GM15510 (cell line): ENCODE measurements around the gene ADRA2B.

ENCODE experiments used
- POLR2A ChIP-seq: IDR thresholded peaks from 3 replicates; pipeline ENCODE4 v1.6.1; 2011; ENCODE audit warnings: borderline replicate concordance; ENCODE audit not compliant: insufficient read length; ENCODE audit errors: extremely low read depth

ADRA2B gene

DNA sequence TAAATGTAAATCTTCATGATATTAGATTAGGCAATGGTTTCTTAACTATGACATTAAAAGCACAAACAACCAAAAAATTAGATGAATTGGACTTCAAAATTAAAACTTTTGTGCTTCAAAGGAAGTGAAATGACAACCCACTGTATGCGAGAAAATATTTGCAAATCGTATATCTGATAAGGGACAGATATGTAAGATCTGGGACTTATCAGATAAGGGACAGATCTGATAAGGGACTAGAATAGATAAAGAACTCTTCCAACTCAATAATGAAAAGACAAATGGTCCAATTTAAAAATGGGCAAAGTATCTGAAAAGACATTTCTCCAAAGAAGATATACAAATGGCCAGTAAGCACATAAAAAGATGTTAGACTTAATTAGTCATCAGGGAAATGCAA, 29.2 kb downstream of the ADRA2B start:
- TF ChIP-seq POLR2A, result no peak

DNA sequence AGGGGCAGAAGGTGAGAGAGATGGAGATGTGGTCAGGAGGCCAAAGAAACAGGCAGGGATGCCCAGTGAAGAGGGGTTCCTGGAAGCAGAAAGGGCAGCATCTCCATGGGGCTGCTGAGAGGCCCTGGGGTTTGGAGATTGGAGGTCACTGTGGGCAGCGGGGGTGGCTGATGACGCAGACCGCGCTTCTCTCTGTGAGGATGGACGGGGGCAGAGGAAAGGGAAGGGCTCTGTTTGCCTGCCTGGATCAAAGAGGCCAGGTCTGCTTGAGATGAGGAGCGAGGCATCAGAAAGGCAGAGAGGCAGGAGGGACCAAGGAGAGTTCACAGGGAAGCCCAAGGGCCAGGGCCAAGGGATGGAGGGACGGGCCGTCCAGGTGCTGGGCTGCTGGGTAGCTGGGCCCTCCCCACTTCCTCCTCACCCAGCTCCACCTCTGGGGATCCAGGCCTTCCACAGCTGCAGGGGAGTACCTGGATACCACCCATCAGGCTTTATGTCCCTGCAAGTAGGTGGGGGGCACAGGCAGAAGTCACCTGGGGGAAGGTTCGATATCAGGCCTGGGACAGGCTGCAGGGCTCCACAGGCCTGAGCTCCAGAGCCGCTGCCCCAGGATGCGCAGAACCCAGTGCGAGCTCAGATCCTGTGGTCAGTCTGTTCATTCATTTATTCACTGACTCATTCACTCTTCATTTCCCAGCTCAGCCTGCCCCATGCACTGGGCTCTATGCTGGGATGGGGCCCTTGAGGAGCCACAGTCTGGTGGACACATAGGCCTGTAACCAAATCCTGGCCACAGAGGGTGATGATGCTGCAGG, 30.6 kb downstream of the ADRA2B start:
- no peak for TF ChIP-seq POLR2A

DNA sequence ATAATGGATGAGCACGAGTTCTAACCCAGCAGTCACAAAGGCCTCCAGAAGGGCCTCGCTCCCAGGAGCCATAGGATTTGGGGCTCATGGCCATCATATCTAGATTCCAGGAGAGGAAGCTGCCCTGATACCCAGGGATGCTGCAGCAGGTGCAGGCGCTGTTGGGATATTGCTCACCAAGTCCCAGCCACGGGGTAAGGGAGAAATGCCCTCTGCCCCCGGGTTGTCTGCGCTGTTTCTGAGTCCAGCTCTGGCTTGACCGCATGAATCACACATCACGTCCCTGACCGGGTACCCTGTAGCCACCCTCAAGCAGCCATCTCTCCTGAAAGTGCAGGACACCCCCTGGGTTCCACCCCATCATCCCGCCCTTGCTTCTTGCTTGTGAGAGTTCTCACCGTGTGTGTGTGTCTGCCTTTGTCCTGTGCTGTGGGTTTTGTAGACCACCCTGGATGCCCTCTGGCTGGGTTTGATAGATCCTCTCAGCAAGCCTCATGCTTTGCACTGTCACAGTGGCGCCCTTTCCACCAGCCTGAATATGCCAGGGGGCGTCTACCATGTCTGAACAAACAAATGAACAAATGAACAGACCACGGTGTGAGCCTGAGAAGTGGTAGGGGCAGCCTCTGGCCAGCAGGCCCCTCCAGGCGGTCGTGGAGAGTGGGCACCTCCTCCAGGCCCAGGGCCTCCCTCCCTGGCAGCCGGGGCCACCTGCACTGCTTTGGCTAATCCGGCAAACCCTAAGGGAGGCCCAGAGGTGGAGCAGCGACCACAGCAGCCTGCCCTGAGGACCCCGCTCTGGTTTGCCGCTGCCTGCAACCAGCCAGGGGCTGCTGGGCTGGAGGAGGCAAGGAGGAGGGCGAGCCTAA, 32.1 kb downstream of the ADRA2B start:
- no peak for TF ChIP-seq POLR2A

DNA sequence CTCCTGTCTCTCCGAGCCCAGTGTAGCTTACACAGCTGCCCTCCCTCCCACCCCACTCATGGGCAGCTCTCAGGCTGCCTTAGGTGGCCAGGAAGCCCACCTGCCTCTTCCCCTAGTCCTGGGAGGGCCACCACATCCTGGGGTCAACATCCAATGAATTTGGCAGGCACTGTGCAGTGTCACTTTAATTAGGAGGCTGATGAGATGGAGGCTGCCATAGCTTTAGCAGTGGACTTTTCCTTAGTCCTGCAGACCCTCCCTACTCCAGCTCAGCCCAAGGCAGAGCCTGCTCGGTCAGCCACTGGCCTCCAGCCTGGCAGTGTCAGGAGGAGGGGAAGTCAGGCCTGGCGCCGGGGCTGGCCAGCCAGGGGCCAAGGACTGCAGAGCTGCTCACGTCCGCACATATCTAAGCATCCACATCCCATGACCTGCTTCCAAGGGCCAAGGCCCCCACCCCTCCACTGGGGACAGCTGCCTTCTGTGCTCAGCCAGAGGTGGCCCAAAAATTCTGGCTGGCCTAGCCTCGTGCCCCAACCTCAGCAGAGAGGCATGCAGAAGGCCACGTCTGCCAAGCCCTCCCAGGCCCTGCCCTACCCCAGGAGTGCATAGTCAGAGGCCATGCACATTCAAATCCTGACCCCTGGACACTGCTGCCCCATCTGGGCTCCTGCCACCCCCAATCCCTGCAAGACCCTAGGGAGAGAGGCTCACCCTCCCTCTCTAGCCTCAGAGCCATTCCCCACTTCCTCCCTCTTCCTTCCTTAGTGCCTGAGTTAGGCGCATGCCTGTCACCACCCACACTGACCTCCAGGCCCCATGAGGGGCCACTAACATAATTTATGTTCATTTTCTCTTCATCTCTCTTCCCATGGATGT, 33.1 kb downstream of the ADRA2B start:
- no peak for TF ChIP-seq POLR2A

DNA sequence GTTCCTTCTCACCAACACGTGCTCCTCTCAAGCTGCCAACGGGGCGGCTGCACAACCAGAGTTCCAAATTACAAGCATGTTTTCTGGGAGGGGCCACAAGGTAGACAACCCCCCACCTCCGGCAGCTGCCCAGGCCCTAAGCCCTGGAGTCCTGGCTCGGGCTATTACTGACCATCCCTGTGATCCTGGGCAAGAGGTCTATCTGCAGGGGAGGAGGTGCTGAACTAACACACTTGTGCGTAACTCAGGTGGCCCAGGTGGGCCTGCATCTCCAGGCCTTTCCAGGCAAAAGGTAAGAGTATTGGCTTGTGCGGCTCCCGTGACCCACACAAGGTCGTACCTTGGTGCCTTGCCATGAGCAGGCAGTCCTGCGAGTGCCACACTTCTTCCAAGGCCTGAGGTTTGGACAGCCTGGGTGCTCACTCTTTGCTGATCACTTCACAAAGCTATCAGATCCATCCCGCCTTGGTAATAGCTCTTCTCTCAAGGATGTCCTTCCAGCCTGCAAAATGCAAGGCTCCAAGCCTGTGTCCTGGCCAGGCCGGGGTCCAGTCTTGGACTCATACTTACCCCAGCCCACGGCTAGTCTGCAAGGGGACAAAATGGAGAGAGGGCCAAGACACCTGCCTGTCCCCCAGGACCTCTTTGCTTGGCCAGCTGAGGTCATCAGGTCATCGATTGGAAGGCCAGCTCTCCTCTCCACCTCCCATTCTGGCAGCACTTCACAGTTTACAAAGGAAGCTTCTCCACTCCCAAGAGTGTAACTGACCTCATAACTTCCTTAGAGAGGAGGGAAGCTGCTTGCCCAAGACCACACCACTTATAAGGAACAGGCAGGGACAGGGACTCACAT, 33.9 kb downstream of the ADRA2B start:
- TF ChIP-seq POLR2A, result no peak

DNA sequence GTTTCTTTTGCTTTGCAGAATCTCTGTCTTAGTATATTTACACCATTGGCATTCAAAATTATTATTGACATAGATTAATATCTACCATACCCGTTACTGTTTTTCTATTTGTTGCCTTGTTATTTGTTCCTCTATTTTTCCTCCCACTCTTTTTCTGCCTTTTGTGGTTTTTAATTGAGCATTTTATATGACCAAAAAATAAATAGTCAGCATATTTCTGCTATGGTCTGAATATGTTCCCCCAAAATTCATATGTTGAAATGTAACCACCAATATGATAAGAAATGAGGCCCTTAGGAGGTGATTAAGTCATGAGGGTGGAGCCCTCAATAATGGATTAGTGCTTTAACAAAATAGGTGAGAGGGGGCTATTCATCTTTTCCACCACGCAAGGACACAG, 35.3 kb downstream of the ADRA2B start:
- no peak for TF ChIP-seq POLR2A

DNA sequence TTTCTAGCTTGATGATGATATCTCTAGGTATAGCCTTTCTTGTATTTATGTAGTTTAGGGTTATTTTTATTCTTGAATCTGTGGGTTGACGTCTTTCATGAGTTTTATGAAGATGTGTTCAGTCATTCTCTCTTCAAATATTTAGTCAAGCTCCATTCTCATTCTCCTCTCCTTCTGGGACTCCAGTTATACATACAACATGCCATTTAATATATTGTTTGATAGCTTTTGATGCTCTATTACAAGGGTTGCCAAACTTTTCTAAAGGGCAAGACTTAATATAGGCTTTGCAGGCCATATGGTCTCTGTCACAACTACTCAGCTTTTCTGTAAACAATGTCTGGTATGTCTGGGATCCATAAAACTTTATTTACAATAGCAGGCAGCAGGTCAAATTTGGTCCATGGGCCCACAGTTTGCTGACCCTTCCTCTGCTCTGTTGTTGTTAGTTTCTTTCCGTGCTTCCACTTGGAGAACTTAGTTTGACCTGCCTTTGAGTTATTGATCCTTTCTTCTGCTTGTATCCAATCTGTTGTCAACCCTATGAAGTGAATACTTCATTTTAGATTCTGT, 41.1 kb downstream of the ADRA2B start:
- TF ChIP-seq POLR2A, result no peak

DNA sequence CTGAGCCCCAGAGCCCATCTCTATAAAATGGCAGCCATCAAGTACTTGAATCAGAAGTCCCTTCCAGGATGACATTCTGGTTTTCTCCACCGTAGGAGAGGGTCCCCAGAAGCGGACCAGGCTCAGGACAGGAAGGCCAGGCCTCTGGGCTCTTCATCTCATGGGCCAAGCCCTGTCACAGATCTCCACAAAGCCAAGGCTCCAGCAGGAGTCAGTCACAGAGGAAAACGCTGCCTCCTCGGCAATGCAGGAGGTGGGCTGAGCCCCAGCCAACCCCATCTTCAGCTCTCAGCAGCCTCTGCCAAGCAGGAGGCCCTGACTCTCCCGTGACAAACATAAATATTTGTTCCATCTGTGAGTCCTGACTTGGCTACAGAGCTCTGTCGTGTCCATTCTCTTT, 42.2 kb downstream of the ADRA2B start:
- TF ChIP-seq POLR2A, result no peak

DNA sequence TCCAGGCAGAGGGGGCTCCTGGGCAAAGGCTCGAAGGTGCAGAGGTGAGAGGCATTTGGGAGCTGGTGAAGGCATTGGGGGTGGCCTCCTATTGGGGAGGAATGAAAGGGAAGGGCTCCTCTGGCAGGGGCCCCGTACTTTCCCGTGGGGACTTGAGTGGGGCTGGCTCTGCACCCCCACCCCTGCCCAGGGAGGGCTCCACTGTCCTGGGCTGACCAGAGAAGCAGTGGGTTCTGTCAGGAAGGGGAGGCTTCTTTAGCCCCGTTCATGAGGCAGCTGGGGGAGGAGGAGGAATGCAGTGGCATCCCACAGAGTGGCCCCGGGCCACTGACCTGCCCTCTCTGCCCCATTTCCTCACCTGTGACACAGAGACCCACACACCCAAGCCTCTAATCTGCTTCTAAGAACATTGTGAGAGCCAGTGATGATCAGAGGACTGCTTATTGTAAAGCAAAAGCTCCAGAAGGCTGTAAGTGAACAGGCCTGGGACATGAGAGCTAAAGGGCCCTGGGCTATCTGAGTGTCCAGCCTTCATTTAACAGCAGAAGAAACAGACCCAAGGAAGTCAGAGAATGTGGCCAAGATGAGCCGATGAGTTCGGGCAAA, 43.1 kb downstream of the ADRA2B start:
- no peak for TF ChIP-seq POLR2A

DNA sequence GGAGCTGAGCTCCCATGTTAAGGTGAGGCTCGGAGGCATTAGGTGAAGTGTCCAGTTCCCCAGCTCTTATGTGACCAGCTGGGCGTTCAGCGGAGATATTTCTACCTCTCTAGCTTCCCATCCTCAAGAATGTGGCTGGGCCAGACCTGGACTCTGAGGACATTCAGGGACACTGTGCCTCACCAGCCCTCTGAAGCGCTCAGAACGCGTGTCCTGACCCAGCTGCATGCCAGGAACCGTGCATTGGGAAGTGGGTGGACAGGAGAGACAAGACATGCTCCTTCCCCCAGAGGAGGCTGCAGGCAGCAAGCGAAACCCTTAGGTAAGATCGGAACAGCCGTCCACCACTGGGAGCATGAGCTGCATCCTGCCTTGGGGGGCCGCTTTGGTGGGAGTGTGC, 43.6 kb downstream of the ADRA2B start:
- TF ChIP-seq POLR2A, result no peak

DNA sequence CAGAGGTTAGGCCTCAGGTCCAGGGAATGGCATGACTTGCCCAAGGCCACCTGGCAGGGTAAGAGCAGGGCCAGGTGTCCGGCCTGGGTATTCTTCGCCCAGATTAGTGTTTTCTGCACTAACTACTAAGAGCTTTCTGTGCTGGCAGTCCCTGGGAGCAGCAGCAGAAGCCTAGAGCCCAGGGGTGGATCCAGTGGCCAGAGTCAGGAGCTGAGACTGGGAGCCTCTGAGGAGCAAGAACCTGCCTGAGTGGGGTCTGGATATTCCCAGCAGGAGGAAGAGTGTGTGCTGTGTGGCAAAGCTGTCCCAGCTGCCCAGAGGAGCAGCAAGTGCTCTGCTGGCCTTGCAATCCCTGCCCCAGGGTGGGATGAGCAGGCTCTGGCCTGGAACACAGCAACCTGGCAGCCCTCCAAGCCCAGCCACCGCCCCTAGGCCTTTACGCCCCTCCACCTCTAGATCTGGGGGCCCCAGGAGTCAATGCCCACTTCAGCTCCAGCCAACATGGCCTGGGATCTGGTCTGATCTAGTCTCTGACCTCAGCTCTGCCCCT, 50.9 kb downstream of the ADRA2B start:
- no peak for TF ChIP-seq POLR2A
